K562 (cell line): ENCODE measurements around the gene DDR1. TPM values are rescaled to one million over a fixed set of nuclear protein-coding genes. Genes with fewer than 3 reads are reported as not detected.

ENCODE experiments used
- BRCA1 ChIP-seq, 2 experiments: fragments of 450-650 bp in 1 of 2; sonication (generic) in 1 of 2; formaldehyde crosslinking in 1 of 2; IDR thresholded peaks; 2 replicates each; pipeline versions ENCODE4 v1.5.0 to v1.6.1; 2017 to 2020; ENCODE audit warnings: mild to moderate bottlenecking in 1 of 2, missing genetic modification reagents in 1 of 2
- CREB1 ChIP-seq, 2 experiments: sonication (generic) in 1 of 2; formaldehyde crosslinking in 1 of 2; IDR thresholded peaks; 2 replicates each; pipeline versions ENCODE4 v1.6.1 to v1.8.0; 2012 to 2022; ENCODE audit warnings: inconsistent platforms in 1 of 2, mild to moderate bottlenecking in 1 of 2, missing genetic modification reagents in 1 of 2, moderate library complexity in 1 of 2
- CSDE1 ChIP-seq, 2 experiments: fragments of 450-650 bp; IDR thresholded peaks; 2 replicates each; pipeline ENCODE4 v1.6.1; 2016; ENCODE audit warnings: mild to moderate bottlenecking in 1 of 2
- DLX4 ChIP-seq: fragments of 250-450 bp; sonication (Bioruptor Pico); IDR thresholded peaks from 2 replicates; pipeline ENCODE4 v1.6.1; 2021; ENCODE audit warnings: mild to moderate bottlenecking
- ETS2 ChIP-seq: IDR thresholded peaks from 2 replicates; pipeline ENCODE4 v1.6.1; 2016; ENCODE audit warnings: borderline replicate concordance, missing genetic modification characterization, mild to moderate bottlenecking, moderate library complexity, missing compliant biosample characterization; ENCODE audit not compliant: poor library complexity, severe bottlenecking
- FOXK2 ChIP-seq, 2 experiments: fragments of 450-650 bp; IDR thresholded peaks in 1 of 2; conservative IDR thresholded peaks in 1 of 2; 2 replicates each; pipeline ENCODE4 v1.6.1; 2016; ENCODE audit warnings: low read depth in 2 of 2, mild to moderate bottlenecking in 1 of 2
- GABPB1 ChIP-seq: sonication (generic); formaldehyde crosslinking; IDR thresholded peaks from 2 replicates; pipeline ENCODE4 v1.8.0; 2022; ENCODE audit warnings: mild to moderate bottlenecking, missing genetic modification reagents
- HMGN3 ChIP-seq: IDR thresholded peaks from 2 replicates; pipeline ENCODE4 v1.6.1; 2011; ENCODE audit warnings: borderline replicate concordance, low read depth, mild to moderate bottlenecking, mixed read lengths, low read length; ENCODE audit not compliant: insufficient read length; ENCODE audit errors: extremely low read depth
- JUNB ChIP-seq: fragments of 450-650 bp; formaldehyde crosslinking; conservative IDR thresholded peaks from 2 replicates; pipeline ENCODE4 v1.4.0; 2020; ENCODE audit warnings: mild to moderate bottlenecking
- KDM4B ChIP-seq, 2 experiments: fragments of 450-650 bp in 1 of 2; sonication (generic) in 1 of 2; IDR thresholded peaks; 2 replicates each; pipeline ENCODE4 v1.6.1; 2016 to 2017; ENCODE audit warnings: borderline replicate concordance in 2 of 2, antibody characterized with exemption in 1 of 2, low read depth in 1 of 2, mild to moderate bottlenecking in 1 of 2
- KLF10 ChIP-seq: fragments of 250-450 bp; sonication (Bioruptor Pico); IDR thresholded peaks from 2 replicates; pipeline ENCODE4 v1.6.1; 2021; ENCODE audit warnings: matching md5 sums
- MEF2D ChIP-seq: conservative IDR thresholded peaks from 2 replicates; pipeline ENCODE4 v1.6.1; 2016; ENCODE audit warnings: low read depth, missing genetic modification characterization, missing compliant biosample characterization
- MTA1 ChIP-seq: fragments of 450-650 bp; IDR thresholded peaks from 2 replicates; pipeline ENCODE4 v1.6.1; 2017; ENCODE audit warnings: borderline replicate concordance
- NBN ChIP-seq: fragments of 450-650 bp; IDR thresholded peaks from 2 replicates; pipeline ENCODE4 v1.6.1; 2016; ENCODE audit warnings: low read depth, mild to moderate bottlenecking
- PYGO2 ChIP-seq: fragments of 450-650 bp; IDR thresholded peaks from 2 replicates; pipeline ENCODE4 v1.6.1; 2016; ENCODE audit warnings: mild to moderate bottlenecking, missing genetic modification characterization, moderate library complexity, missing compliant biosample characterization
- RBFOX2 ChIP-seq: fragments of 200-400 bp; formaldehyde crosslinking; IDR thresholded peaks from 2 replicates; pipeline ENCODE4 v1.6.1; 2017; ENCODE audit warnings: low read depth, mild to moderate bottlenecking, low read length, moderate library complexity
- RBM39 ChIP-seq: fragments of 200-400 bp; formaldehyde crosslinking; optimal IDR thresholded peaks from 2 replicates; pipeline ENCODE3; 2018; ENCODE audit warnings: low read depth, low read length
- SIN3B ChIP-seq: fragments of 450-650 bp; IDR thresholded peaks from 2 replicates; pipeline ENCODE4 v1.6.1; 2017; ENCODE audit warnings: low read depth, mild to moderate bottlenecking, moderate library complexity
- SIRT6 ChIP-seq: IDR thresholded peaks from one replicate; pipeline ENCODE4 v1.6.1; 2012; ENCODE audit warnings: low read depth, mild to moderate bottlenecking, control low read depth, inconsistent platforms, low read length, moderate library complexity
- TBL1XR1 ChIP-seq, 2 experiments: IDR thresholded peaks; 2 replicates each; pipeline ENCODE4 v1.6.1; 2012; ENCODE audit warnings: improper control_type of control experiment in 2 of 2, low read length in 2 of 2, mild to moderate bottlenecking in 1 of 2
- TCF7L2 ChIP-seq: fragments of 150-350 bp; IDR thresholded peaks from 2 replicates; pipeline ENCODE4 v1.6.1; 2016; ENCODE audit warnings: low read depth, mild to moderate bottlenecking, low read length, moderate library complexity
- ZFP1 ChIP-seq: fragments of 450-650 bp; formaldehyde crosslinking; IDR thresholded peaks from 2 replicates; pipeline ENCODE4 v1.4.0; 2020; ENCODE audit warnings: mild to moderate bottlenecking, mixed read lengths
- ZNF224 ChIP-seq: sonication (generic); formaldehyde crosslinking; IDR thresholded peaks from 2 replicates; pipeline ENCODE4 v1.8.0; 2022; ENCODE audit warnings: mild to moderate bottlenecking, missing genetic modification reagents
- ZNF431 ChIP-seq: sonication (generic); formaldehyde crosslinking; IDR thresholded peaks from 2 replicates; pipeline ENCODE4 v1.8.0; 2022; ENCODE audit warnings: mild to moderate bottlenecking, missing genetic modification reagents
- ZNF668 ChIP-seq: fragments of 250-450 bp; sonication (Bioruptor Pico); IDR thresholded peaks from 2 replicates; pipeline ENCODE4 v1.8.0; 2022; ENCODE audit warnings: mild to moderate bottlenecking, inconsistent platforms
- ZNF717 ChIP-seq: fragments of 250-450 bp; sonication (Bioruptor Pico); IDR thresholded peaks from 2 replicates; pipeline ENCODE4 v1.5.0; 2021
- ZNF766 ChIP-seq: fragments of 200-800 bp; sonication (Bioruptor generic); conservative IDR thresholded peaks from 2 replicates; pipeline ENCODE4 v1.6.1; 2016; ENCODE audit warnings: missing genetic modification characterization, missing compliant biosample characterization
- polyA plus RNA-seq, 8 experiments: library from polyadenylated mRNA; depleted of rRNA in 4 of 8; stranded (reverse) in 5 of 8; unstranded in 3 of 8; fragments of >200 nt; fragmentation: Nextera tagmentation in 2 of 8; fragmentation: Illumina TruSeq in 1 of 8; extraction: Ambion mirVana in 2 of 8; extraction: Trizol in 1 of 8; gene quantifications; 2 replicates each; pipeline versions ENCODE4 v1.2.1 to v1.2.3, GENCODE V29; 2011 to 2014; ENCODE audit warnings: inconsistent platforms in 1 of 8, missing spikeins in 1 of 8
- total RNA-seq, 7 experiments: library from RNA; depleted of rRNA in 6 of 7; stranded (reverse); fragments of >200 nt in 6 of 7; fragmentation: Illumina TruSeq in 2 of 7; extraction: Trizol in 2 of 7; gene quantifications; 2 replicates each; pipeline versions ENCODE4 v1.2.1 to v1.2.3, GENCODE V29; 2011 to 2021; ENCODE audit warnings: low replicate concordance in 1 of 7
- TF ChIP-seq, protein P1 (sequence below): fragments of 250-450 bp; sonication (Bioruptor Pico); IDR thresholded peaks from 2 replicates; pipeline ENCODE4 v1.8.0; 2022; ENCODE audit warnings: inconsistent platforms, mild to moderate bottlenecking, moderate library complexity, borderline replicate concordance

The DDR1 gene
- total and polyA plus RNA-seq, 9 of the 15 experiments (the other 6 are each of a cell fraction or from before 2014, with no cell fraction given) = 1.4 to 44.6 (median 12.2) TPM

DNA sequence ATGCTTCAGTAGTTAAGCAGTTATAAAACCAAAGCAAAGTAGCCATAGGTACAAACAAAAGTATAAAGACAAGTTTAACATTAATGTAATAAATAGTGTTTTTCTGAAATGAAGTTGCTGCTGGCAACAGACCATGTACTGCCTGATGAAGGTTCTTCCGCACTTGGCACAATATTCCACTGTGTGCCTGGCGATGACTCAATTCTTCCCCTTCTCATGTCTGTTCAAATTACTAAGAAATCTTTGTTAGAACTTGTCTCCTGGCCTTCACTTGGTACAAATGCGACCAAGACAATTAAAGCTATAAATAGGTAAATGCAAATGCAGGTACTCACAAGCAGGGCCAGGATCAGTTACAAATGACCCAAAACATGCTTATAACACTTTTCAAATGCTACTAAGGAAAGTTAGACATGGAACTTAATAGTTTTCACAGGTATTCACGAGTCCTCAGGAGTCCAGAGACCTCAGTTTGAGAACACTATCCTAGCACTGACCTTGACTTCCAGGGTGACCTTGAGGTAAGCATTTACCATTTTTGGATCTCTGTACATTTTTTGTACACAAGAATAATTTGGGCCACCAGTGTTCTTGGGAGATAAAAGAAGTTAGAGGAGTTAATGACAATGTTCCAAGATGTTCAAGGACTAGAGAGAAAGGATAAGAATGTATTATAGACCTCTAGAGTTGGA is 8.1 kb upstream of the DDR1 start (continued):
- TF ChIP-seq MEF2D = 0 out of 2 replicates have a peak, but pooled peaks have one; percentile 18
- TF ChIP-seq, protein P1, sequence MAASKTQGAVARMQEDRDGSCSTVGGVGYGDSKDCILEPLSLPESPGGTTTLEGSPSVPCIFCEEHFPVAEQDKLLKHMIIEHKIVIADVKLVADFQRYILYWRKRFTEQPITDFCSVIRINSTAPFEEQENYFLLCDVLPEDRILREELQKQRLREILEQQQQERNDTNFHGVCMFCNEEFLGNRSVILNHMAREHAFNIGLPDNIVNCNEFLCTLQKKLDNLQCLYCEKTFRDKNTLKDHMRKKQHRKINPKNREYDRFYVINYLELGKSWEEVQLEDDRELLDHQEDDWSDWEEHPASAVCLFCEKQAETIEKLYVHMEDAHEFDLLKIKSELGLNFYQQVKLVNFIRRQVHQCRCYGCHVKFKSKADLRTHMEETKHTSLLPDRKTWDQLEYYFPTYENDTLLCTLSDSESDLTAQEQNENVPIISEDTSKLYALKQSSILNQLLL (CRISPR knock-in tag) = no peak
- no peak for TF ChIP-seq ZNF668 (CRISPR knock-in tag)
- TF ChIP-seq ETS2 (tag) = peak; percentile 15
- TF ChIP-seq ZNF224 (CRISPR knock-in tag) = no peak
- no peak for TF ChIP-seq ZNF431 (CRISPR knock-in tag)
- TF ChIP-seq BRCA1 (IDR thresholded peaks at IDR 0.05) = no peak
- no peak for TF ChIP-seq BRCA1 (CRISPR knock-in tag; IDR thresholded peaks at IDR 0.05)
- no peak for TF ChIP-seq CREB1 (IDR thresholded peaks at IDR 0.05)
- TF ChIP-seq CREB1 (CRISPR knock-in tag; IDR thresholded peaks at IDR 0.05) = no peak
- no peak for TF ChIP-seq TCF7L2
- TF ChIP-seq PYGO2 (tag) = peak; percentile 57; the same call in 1 of the 2 replicates
- no peak for TF ChIP-seq DLX4
- TF ChIP-seq GABPB1 = no peak
- 0 out of 2 replicates have a peak, but pooled peaks have one; percentile 34 for TF ChIP-seq KLF10 (CRISPR knock-in tag)
- no peak for TF ChIP-seq MTA1
- no peak for TF ChIP-seq JUNB (CRISPR knock-in tag)
- TF ChIP-seq RBM39 = no peak
- 0 out of 2 replicates have a peak, but pooled peaks have one; percentile 13 for TF ChIP-seq SIN3B
- TF ChIP-seq ZNF766 (CRISPR knock-in tag) = peak; percentile 52; the same call in 1 of the 2 replicates
- TF ChIP-seq RBFOX2 = peak; percentile 4; the same call in 1 of the 2 replicates
- TF ChIP-seq ZNF717 (CRISPR knock-in tag) = 0 out of 2 replicates have a peak, but pooled peaks have one; percentile 65
- no peak for TF ChIP-seq KDM4B (IDR thresholded peaks at IDR 0.05; ENCODE audit: borderline replicate concordance in 2 of 2, low read depth in 1 of 2)
- 0 out of 4 replicates have a peak, but pooled peaks of 1 of the 2 experiments have one; percentile 3 for TF ChIP-seq TBL1XR1 (IDR thresholded peaks at IDR 0.05; ENCODE audit: low read length in 2 of 2)
- TF ChIP-seq ZFP1 (CRISPR knock-in tag) = no peak
- TF ChIP-seq NBN = no peak
- peak in 1 of 2 experiments; percentile 4; a peak in 1 of 4 replicates for TF ChIP-seq CSDE1 (IDR thresholded peaks at IDR 0.05)
- TF ChIP-seq SIRT6 = no peak
- TF ChIP-seq FOXK2 (conservative IDR thresholded peaks at IDR 0.05 in 1 of 2, IDR thresholded peaks at IDR 0.05 in 1 of 2; ENCODE audit: low read depth in 2 of 2) = 0 out of 4 replicates have a peak, but pooled peaks of 1 of the 2 experiments have one; percentile 12
- no peak for TF ChIP-seq HMGN3
